SK-N-DZ (cell line): ENCODE measurements around the gene SLC44A3.

ENCODE experiments used
- DNase-seq: peaks from one replicate; pipeline ENCODE4 v3.0.0-alpha.2; 2015; ENCODE audit warnings: low spot score

The SLC44A3 gene

DNA sequence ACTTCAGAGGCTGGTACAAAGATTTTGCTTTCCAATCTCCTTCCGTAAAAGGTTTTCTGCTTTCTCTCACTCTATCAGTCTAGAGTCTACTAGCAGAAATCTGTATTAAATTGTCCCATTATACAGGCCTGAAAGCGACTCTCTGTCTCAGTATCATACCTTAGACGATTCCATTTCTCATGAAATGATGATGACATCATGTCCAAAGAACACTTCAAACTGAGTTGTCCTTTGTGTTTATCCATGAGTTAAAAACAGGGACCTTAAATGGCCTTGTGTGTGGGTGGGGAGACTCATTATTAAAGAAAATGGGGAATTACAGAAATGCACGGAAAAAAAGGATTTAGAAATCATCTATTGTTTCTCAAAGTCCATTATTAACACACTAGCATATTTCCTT is 21.0 kb upstream of the SLC44A3 start:
- no peak for DNase-seq

DNA sequence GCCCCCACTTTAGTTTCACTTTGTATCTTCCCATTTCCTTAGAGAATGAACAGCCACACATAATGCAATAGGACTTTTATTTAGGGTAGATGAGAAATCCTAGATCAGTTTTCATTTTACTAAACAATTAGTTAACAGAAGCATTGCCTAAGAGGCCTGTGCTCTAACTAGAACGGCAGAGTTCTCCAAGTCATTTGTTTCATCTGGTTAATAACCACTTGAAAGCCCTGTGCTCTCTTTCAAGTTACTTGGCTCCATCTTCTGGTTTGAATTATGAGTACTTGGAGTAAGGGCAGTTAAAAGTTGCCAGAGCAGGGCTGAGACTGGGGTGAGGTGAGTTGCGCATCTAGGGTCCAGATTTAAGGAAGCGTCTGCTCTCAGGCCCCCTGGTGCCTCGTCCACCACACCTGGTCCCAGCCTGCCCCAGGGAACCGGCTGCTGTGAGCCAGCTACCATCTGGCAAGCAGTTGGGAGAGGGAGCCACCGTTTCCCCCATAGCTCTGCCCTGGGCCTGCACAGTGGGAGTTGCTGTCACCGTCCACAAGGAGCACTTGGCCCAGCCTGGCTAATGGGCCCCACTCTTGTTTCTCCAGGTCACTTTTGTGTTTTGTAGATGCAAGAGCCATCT is 18.1 kb upstream of the SLC44A3 start:
- peak; percentile 49 for DNase-seq

DNA sequence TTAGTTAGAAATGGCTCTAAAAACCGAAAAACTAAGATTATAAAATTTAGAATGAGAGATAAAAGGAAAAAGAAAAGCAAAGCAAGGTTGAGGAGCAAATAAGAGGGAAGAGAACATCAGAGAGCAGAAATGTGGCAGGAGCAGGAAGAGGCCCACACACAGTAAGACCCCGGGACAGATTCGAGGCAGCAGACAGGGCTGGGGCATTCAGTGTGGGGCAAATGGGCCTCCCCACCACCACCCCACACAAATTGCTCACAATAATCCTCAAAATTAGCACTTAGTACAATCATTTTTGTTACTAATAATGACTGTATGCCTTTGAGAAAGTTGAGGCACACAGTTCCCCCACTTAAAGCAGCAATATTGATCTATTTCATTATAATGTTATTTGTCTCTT is 17.1 kb upstream of the SLC44A3 start:
- no peak for DNase-seq

DNA sequence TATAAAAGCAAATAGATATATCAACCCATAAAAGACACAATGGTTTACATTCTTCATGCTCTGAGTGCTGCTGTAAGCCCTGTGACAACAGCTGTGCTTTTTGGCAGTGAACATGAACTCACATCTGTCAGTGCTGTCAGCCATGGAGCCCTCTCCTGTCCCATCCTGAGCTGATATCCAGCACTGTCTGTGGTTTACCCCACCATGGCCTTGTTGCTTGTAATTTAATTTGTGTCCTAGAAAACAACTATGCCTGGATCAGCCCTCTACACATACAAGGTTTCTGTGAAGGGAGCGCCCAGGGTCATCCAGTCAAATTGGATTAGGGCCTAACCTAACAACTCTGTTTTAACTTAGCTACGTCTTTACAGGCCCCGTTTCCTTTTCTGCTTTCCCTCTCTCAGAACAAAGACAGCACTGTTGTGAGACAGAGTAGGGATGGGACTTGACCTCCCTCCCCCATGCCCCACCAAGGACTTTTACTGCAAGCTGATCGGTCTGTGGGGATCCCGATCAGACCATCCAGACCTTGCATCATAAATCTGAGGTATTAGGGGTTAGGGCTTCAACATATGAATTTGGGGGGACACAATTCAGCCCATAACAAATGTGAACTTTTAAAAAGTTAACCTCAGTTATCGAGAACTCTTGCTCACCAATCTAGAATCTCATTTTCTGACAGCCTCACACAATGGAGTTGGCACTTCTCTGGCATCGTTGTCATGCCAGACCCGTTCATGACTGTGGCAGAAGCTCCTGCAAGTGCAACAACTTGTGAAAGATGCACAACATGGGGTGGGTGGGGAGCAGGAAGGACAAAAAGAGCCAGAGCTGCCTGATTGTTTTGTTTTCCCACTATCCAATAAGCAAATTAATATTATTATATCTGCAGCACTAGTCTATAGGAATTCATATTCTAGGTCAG is 16.4 kb upstream of the SLC44A3 start:
- DNase-seq, result peak; percentile 89

GRCh38 chr1:94804442-94804837 is 15.7 kb upstream of the SLC44A3 start:
- DNase-seq, result no peak

DNA sequence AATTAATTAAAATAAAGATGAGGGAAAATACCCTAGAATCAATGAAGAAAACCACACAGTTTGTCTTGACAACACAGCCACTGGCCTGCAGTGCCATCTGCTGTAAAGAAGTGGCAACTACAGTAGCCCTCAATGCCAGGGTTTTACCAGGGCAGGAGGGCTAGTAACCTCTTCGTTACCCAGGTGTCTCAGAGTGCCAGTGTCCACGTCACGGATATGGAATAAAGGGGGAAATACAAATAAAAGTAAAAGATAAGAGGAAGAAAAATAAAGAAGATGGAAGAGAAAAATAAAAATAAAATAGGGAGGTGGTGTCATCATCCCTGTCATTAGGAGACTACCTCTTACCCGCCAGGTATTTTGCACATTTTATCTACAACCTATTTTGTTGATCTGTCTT is 14.2 kb upstream of the SLC44A3 start:
- DNase-seq, result peak; percentile 58

DNA sequence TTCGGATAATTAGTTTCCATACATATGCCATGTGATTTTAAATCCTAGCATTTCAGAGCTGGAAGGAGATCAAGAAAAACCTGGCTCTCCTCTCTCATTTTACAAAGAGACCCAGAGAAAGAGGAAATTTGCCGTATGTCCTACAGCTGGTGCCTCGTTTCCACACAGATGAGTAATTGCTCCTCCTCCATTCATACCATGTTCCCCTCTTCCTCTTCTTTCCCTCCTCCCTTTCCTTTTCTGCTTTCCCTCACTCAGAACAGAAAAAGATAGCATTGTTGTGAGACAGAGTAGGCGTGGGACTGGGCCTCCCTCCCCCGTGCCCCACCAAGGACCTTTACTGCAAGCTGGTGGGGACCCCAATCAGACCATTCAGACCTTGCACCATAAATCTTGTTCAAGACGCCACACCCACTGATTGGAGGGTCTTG is 13.7 kb upstream of the SLC44A3 start:
- no peak for DNase-seq

- DNase-seq, result no peak
Observed at GRCh38 chr1:94807742-94808491, 12.2 kb upstream of the SLC44A3 start.

DNA sequence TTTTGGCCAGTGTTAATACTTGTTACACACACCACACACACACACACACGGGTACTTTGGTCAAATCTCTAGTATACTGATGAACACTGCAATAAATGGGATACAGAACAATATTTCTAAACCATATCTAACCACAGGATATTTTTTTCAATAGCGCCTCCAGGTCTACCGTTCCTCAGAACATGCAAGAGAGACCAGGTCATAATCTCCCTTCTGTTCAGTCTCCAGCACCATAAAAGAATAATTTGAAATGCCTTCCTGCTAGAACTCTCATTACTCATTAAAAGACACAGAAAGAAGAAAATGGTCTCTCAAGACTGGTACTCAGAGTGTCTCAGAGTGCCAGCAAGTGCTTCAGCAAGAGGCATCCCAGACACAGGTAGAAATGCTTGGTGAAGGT is 11.5 kb upstream of the SLC44A3 start:
- no peak for DNase-seq

GRCh38 chr1:94812985-94813384 is 7.2 kb upstream of the SLC44A3 start:
- no peak for DNase-seq

DNA sequence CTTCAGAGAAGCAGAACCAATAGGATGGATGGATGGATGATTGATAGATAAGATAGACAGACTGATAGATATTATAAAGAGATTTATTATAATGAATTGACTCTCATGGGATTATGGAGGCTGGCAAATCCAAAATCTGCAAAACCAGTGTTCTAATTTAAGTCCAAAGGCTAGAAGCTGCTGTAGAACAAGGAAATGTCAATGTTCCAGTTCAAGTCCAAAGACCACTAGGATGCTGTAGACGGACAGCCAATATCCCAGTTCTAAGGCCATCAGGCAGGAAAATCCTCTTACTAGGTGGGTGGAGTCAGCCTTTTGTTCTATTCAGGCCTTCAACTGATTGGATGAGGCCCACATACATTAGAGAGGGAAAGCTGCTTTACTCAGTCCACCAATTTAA is 4.1 kb upstream of the SLC44A3 start:
- no peak for DNase-seq

- DNase-seq, result no peak
Observed at GRCh38 chr1:94817712-94818111, 2.4 kb upstream of the SLC44A3 start.

DNA sequence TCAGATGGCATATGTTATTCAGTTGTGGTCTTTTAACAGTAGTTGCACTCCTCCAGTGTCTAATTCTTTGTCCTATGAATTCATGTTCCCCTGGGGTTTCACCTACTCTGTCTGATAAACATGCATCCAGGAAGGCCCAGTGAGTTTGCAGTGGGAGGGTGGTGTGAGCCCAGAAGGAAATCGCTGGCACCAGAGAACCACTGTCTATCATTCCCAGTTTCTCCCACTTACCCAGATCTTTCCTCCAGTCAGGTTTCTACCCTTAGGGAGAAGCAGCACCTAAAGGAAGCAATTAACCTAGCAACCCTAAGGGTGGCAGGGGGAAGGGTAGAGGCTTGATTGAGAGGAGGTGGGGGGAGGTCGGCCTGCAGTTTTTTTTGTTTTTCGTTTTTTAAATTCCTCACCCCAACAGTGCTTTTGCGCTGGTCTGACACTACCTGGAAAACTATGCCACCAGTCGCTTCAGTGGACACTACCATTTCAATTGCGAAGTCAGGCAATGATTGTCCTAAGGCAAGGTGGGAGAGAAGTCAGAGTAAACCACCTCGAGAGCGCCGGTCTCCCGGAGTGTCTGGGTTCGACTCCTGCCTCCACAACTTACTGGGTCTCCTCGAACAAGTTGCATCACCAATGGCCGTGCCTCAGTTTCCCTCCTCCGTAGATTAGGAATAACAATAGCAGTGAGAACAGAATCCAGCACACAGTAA is 766 bp upstream of the SLC44A3 start:
- no peak for DNase-seq

DNA sequence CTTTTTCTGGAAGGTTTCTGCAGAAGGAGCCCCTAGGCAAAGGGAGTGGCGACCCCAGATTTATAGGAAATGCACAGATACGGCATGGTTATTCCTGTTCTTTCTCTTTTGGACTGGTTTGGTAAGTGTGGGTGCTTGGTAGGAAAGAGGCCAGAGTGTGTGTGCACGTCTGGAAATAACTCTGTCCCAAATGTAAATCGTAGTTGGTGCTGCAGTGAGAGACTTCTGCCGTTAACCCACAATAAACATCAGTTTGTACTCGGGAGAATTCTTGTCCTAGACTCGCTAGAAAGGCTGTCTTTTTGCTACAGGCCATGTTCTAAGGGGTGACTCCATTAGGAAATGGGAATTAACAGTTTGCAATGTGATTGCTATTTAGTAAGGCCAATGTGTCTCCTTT is 779 bp downstream of the SLC44A3 start:
- DNase-seq, result no peak

DNA sequence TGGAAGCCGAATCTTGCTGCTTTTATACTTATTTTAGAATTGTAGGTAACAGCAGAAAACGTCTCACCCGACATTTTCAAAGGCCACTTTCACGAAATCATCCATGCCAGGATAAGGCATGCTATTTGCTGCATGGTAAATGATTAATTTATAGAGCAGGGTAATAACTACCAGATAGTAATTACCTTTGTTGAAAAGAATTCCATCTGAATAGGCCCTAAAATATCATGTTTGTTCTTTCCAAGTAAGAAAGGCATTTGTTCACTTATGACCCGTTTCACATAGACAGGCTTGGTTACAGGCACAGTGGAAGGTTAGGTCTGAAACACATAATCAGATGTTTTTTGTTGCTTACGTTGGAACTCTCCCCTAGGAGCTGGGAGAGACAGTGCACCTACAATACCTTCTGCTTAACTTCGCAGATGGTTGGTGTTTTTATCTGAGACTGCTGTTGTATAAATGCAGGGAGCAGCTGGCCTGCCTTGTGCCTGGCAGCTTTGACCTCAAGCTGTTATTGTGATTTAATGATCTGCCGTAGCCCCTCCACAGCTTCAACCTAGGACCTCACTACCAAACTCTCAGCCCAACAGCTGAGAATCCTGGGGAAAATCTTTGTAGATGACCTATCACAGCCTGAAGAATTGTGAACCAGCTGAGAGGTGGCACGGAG is 1.6 kb downstream of the SLC44A3 start:
- DNase-seq, result peak; percentile 37

GRCh38 chr1:94823116-94823515 is 3.0 kb downstream of the SLC44A3 start:
- DNase-seq, result no peak

GRCh38 chr1:94825936-94826335 is 5.8 kb downstream of the SLC44A3 start:
- DNase-seq, result no peak

DNA sequence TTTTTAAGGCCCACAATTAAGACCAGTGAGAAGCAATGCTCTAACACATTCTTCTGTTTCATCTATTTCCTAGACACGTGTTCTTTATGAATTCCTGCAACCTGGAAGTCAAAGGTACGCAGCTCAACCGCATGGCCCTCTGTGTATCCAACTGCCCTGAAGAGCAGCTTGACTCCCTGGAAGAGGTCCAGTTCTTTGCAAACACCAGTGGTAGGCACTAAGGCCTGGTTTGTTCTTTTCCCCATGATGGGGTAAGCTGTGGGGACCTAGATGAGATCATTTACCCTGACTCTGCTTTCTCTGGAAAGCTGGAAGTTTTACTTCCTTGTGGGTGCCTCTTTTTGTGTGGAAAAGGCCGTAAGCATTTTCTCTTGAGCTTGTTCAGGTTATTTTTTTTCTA is 7.3 kb downstream of the SLC44A3 start:
- DNase-seq, result no peak

GRCh38 chr1:94828251-94828650 is 8.1 kb downstream of the SLC44A3 start:
- DNase-seq, result no peak

GRCh38 chr1:94831641-94832040 is 11.5 kb downstream of the SLC44A3 start:
- no peak for DNase-seq

- DNase-seq, result no peak
Observed at GRCh38 chr1:94832446-94832845, 12.3 kb downstream of the SLC44A3 start.
